Neural cell (in vitro differentiated cells): ENCODE measurements around the gene TRIM72. TPM values are rescaled to one million over a fixed set of nuclear protein-coding genes. Genes with fewer than 3 reads are reported as not detected.

Experiments
- H2AFZ ChIP-seq: fragments of 200-600, 300-800 bp; sonication (generic), shearing (Covaris generic); 2 replicates; pipeline ENCODE4 v1.6.0; 2014; ENCODE audit warnings: low read depth, mild to moderate bottlenecking, antibody characterized with exemption, low read length, moderate library complexity
- H3F3A ChIP-seq: fragments of 200-600 bp; shearing (Covaris generic); 2 replicates; pipeline ENCODE4 v1.6.1; 2016; ENCODE audit warnings: mild to moderate bottlenecking, moderate library complexity, mixed read lengths, antibody characterized with exemption, low read length; ENCODE audit not compliant: insufficient read depth, poor library complexity, severe bottlenecking
- H3K27ac ChIP-seq: fragments of 200-600, 300-800 bp; sonication (generic), shearing (Covaris generic); 2 replicates; pipeline ENCODE4 v1.5.1; 2014; ENCODE audit warnings: mild to moderate bottlenecking, low read length, moderate library complexity
- H3K27me3 ChIP-seq: fragments of 300-800, 200-600 bp; sonication (generic), shearing (Covaris generic); 2 replicates; pipeline ENCODE4 v1.6.0; 2014; ENCODE audit warnings: mild to moderate bottlenecking, low read depth, low read length, moderate library complexity; ENCODE audit not compliant: insufficient read depth
- H3K36me3 ChIP-seq: fragments of 300-800, 200-600 bp; sonication (generic), shearing (Covaris generic); 2 replicates; pipeline ENCODE4 v1.5.1; 2014; ENCODE audit warnings: mild to moderate bottlenecking, antibody characterized with exemption, low read length, moderate library complexity; ENCODE audit not compliant: insufficient read depth
- H3K4me2 ChIP-seq: fragments of 300-800, 200-600 bp; sonication (generic), shearing (Covaris generic); 2 replicates; pipeline ENCODE4 v1.6.0; 2014; ENCODE audit warnings: mild to moderate bottlenecking, low read length
- H3K4me3 ChIP-seq: fragments of 300-800, 200-600 bp; sonication (generic), shearing (Covaris generic); 2 replicates; pipeline ENCODE4 v1.5.1; 2014; ENCODE audit warnings: mild to moderate bottlenecking, low read length, moderate library complexity
- H3K79me2 ChIP-seq: fragments of 200-600 bp; shearing (Covaris generic); replicated peaks from 2 replicates; pipeline ENCODE4 v1.6.0; 2014; ENCODE audit warnings: mild to moderate bottlenecking, low read length, moderate library complexity; ENCODE audit not compliant: insufficient read depth
- H3K9ac ChIP-seq: fragments of 300-800, 200-600 bp; sonication (generic), shearing (Covaris generic); 2 replicates; pipeline ENCODE4 v1.6.1; 2016; ENCODE audit warnings: mild to moderate bottlenecking, low read length, mixed read lengths
- H3K9me2 ChIP-seq: fragments of 200-600 bp; shearing (Covaris generic); 2 replicates; pipeline ENCODE4 v1.6.1; 2016; ENCODE audit warnings: mild to moderate bottlenecking, low read length, mixed read lengths; ENCODE audit not compliant: insufficient read depth
- H3K9me3 ChIP-seq: fragments of 200-600, 300-800 bp; sonication (generic), shearing (Covaris generic); 2 replicates; pipeline ENCODE4 v1.6.1; 2016; ENCODE audit warnings: mild to moderate bottlenecking, mixed run types, low read length, moderate library complexity, mixed read lengths
- H4K20me1 ChIP-seq: fragments of 200-600 bp; shearing (Covaris generic); 2 replicates; pipeline ENCODE4 v1.6.1; 2016; ENCODE audit warnings: mild to moderate bottlenecking, mixed run types; ENCODE audit not compliant: insufficient read depth
- EP300 ChIP-seq: fragments of 450-650 bp; conservative IDR thresholded peaks from 2 replicates; pipeline ENCODE4 v1.6.1; 2014; ENCODE audit warnings: antibody characterized with exemption, mild to moderate bottlenecking, moderate library complexity; ENCODE audit not compliant: poor library complexity, severe bottlenecking
- EZH2 ChIP-seq: fragments of 200-600, 300-800 bp; shearing (Covaris generic), sonication (generic); IDR thresholded peaks from 2 replicates; pipeline ENCODE4 v1.6.1; 2014; ENCODE audit warnings: antibody characterized with exemption, low read length, borderline replicate concordance, mild to moderate bottlenecking; ENCODE audit not compliant: insufficient read depth, poor library complexity, severe bottlenecking
- MXI1 ChIP-seq: fragments of 450-650 bp; conservative IDR thresholded peaks from 2 replicates; pipeline ENCODE4 v1.6.1; 2014; ENCODE audit warnings: antibody characterized with exemption, mild to moderate bottlenecking; ENCODE audit not compliant: poor library complexity, severe bottlenecking
- POLR2AphosphoS5 ChIP-seq: IDR thresholded peaks from 2 replicates; pipeline ENCODE4 v1.6.1; 2012
- RAD21 ChIP-seq: fragments of 450-650 bp; conservative IDR thresholded peaks from 2 replicates; pipeline ENCODE4 v1.6.1; 2014; ENCODE audit warnings: antibody characterized with exemption, mild to moderate bottlenecking, moderate library complexity
- SMC3 ChIP-seq: fragments of 450-650 bp; conservative IDR thresholded peaks from 2 replicates; pipeline ENCODE4 v1.6.1; 2014; ENCODE audit warnings: antibody characterized with exemption, mild to moderate bottlenecking, moderate library complexity; ENCODE audit not compliant: poor library complexity
- TAF1 ChIP-seq: IDR thresholded peaks from 2 replicates; pipeline ENCODE4 v1.6.1; 2012; ENCODE audit warnings: low read depth
- polyA plus RNA-seq: library from polyadenylated mRNA; depleted of rRNA; stranded (reverse); fragments of >200 nt; gene quantifications from 2 replicates; pipeline ENCODE4 v1.2.3, GENCODE V29; 2014
- TF ChIP-seq, protein P1 (sequence below): IDR thresholded peaks from 2 replicates; pipeline ENCODE4 v1.6.1; 2012; ENCODE audit warnings: borderline replicate concordance
- TF ChIP-seq, protein P2 (sequence below): fragments of 450-650 bp; IDR thresholded peaks from 2 replicates; pipeline ENCODE4 v1.5.1; 2014; ENCODE audit warnings: antibody characterized with exemption, mild to moderate bottlenecking, moderate library complexity; ENCODE audit not compliant: poor library complexity, severe bottlenecking

TRIM72 gene
- polyA plus RNA-seq, 1 donor from 2014 or later, result 0.05 TPM

DNA sequence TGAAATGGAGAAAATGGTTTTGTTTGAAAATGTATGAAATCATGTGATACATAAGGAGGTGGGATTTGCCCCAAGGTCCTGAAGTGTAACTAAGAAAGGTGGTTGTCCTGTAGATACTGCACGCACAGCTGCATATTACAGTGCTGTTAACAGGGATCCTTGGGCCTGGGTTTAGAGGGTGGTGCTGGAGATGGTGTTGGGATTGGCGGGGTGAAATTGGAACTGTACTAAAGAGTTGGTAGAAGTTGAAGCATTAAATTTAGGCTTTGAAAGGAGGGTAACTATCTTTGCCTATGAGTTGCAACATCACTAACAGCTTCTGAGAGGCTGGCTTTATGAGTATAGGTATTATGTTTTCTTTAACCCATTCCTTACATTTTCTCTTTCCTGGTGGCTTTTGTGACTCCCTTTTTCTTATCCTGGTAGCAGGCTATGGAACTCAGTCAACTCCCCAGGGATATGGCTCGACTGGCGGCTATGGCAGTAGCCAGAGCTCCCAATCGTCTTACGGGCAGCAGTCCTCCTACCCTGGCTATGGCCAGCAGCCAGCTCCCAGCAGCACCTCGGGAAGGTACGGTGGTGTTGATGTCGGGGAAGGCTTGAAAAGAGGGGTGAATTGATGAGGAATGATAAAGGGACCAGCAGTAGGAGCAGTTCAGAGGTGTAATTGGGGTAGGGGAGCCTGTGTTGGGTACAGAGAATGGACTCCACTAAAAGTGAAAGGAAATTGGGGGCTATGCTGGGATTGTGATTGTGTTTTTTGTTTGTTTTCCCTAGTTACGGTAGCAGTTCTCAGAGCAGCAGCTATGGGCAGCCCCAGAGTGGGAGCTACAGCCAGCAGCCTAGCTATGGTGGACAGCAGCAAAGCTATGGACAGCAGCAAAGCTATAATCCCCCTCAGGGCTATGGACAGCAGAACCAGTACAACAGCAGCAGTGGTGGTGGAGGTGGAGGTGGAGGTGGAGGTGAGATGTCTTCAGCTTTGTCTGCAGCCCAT lies 30.2 kb upstream of the TRIM72 start:
- peaks cover 65% of the 10 kb centered on the region for H4K20me1 ChIP-seq
- peaks cover 4% of the 10 kb centered on the region for H3K36me3 ChIP-seq
- no peaks in the 10 kb centered on the region for H3K27me3 ChIP-seq
- H3K9me2 ChIP-seq, result no peaks in the 10 kb centered on the region
- no peak overlapping the region for H3K9ac ChIP-seq
- H3K4me2 ChIP-seq, result no peak overlapping the region
- peaks cover 63% of the 10 kb centered on the region for H3K79me2 ChIP-seq
- H3F3A ChIP-seq, result no peaks in the 10 kb centered on the region
- H3K9me3 ChIP-seq, result no peaks in the 10 kb centered on the region
- H3K27ac ChIP-seq, result no peak overlapping the region
- H2AFZ ChIP-seq, result no peak overlapping the region
- H3K4me3 ChIP-seq, result peak overlapping the region; percentile 91
- TF ChIP-seq EZH2, result no peak
- no peak for TF ChIP-seq RAD21
- TF ChIP-seq MXI1, result no peak
- TF ChIP-seq TAF1, result no peak
- TF ChIP-seq, protein P1, sequence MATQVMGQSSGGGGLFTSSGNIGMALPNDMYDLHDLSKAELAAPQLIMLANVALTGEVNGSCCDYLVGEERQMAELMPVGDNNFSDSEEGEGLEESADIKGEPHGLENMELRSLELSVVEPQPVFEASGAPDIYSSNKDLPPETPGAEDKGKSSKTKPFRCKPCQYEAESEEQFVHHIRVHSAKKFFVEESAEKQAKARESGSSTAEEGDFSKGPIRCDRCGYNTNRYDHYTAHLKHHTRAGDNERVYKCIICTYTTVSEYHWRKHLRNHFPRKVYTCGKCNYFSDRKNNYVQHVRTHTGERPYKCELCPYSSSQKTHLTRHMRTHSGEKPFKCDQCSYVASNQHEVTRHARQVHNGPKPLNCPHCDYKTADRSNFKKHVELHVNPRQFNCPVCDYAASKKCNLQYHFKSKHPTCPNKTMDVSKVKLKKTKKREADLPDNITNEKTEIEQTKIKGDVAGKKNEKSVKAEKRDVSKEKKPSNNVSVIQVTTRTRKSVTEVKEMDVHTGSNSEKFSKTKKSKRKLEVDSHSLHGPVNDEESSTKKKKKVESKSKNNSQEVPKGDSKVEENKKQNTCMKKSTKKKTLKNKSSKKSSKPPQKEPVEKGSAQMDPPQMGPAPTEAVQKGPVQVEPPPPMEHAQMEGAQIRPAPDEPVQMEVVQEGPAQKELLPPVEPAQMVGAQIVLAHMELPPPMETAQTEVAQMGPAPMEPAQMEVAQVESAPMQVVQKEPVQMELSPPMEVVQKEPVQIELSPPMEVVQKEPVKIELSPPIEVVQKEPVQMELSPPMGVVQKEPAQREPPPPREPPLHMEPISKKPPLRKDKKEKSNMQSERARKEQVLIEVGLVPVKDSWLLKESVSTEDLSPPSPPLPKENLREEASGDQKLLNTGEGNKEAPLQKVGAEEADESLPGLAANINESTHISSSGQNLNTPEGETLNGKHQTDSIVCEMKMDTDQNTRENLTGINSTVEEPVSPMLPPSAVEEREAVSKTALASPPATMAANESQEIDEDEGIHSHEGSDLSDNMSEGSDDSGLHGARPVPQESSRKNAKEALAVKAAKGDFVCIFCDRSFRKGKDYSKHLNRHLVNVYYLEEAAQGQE, result no peak
- TF ChIP-seq EP300, result no peak
- no peak for TF ChIP-seq POLR2AphosphoS5
- TF ChIP-seq SMC3, result no peak
- TF ChIP-seq, protein P2, sequence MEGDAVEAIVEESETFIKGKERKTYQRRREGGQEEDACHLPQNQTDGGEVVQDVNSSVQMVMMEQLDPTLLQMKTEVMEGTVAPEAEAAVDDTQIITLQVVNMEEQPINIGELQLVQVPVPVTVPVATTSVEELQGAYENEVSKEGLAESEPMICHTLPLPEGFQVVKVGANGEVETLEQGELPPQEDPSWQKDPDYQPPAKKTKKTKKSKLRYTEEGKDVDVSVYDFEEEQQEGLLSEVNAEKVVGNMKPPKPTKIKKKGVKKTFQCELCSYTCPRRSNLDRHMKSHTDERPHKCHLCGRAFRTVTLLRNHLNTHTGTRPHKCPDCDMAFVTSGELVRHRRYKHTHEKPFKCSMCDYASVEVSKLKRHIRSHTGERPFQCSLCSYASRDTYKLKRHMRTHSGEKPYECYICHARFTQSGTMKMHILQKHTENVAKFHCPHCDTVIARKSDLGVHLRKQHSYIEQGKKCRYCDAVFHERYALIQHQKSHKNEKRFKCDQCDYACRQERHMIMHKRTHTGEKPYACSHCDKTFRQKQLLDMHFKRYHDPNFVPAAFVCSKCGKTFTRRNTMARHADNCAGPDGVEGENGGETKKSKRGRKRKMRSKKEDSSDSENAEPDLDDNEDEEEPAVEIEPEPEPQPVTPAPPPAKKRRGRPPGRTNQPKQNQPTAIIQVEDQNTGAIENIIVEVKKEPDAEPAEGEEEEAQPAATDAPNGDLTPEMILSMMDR, result no peak

DNA sequence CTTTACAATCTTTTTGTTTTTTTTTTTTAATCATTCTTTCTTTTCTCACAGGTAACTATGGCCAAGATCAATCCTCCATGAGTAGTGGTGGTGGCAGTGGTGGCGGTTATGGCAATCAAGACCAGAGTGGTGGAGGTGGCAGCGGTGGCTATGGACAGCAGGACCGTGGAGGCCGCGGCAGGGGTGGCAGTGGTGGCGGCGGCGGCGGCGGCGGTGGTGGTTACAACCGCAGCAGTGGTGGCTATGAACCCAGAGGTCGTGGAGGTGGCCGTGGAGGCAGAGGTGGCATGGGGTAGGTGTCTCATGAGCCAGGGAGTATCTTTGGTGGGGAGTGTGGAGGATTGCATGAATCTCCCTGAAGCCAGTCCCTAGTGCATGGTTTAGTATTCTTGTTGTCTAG lies 29.0 kb upstream of the TRIM72 start:
- Histone ChIP-seq H3K27ac (no peak overlapping the region), H3K4me3 (no peak overlapping the region), H3K4me2 (no peak overlapping the region), H3K9me2 (no peaks in the 10 kb centered on the region), H2AFZ (no peak overlapping the region), H3K27me3 (no peaks in the 10 kb centered on the region), H3K9ac (no peak overlapping the region), H4K20me1 (peaks cover 65% of the 10 kb centered on the region), H3K79me2 (peaks cover 63% of the 10 kb centered on the region), H3K36me3 (peaks cover 10% of the 10 kb centered on the region), H3F3A (no peaks in the 10 kb centered on the region), H3K9me3 (no peaks in the 10 kb centered on the region)
- TF ChIP-seq EZH2, result no peak
- no peak for TF ChIP-seq EP300
- TF ChIP-seq, protein P2, result no peak
- no peak for TF ChIP-seq TAF1
- TF ChIP-seq POLR2AphosphoS5, result no peak
- no peak for TF ChIP-seq MXI1
- TF ChIP-seq, protein P1, result no peak
- no peak for TF ChIP-seq RAD21
- no peak for TF ChIP-seq SMC3
